Common myeloid progenitor, CD34-positive (primary cell): ENCODE results near the gene GCNT2.

Experiments used
- CTCF ChIA-PET: fragments of 350-600 bp; sonication (Branson Sonifier 250); formaldehyde crosslinking; loops from one replicate; lab custom pipeline; 2021; ENCODE audit warnings: antibody characterized with exemption; lab: Charles Lee
- POLR2A ChIA-PET: fragments of 350-600 bp; sonication (Branson Sonifier 250); formaldehyde crosslinking; loops from one replicate; lab custom pipeline; 2021; ENCODE audit warnings: antibody characterized with exemption; lab: Charles Lee
- DNase-seq, 3 donors: peaks; one replicate each; pipeline versions ENCODE4 v3.0.0 to v3.0.0-alpha.2; 2013
- H3K27ac ChIP-seq, 2 experiments: 1 replicate in 1 of 2; 2 replicates in 1 of 2; pipeline ENCODE4 v1.7.0; 2013; ENCODE audit warnings: inconsistent platforms in 2 of 2, low read length in 2 of 2, mild to moderate bottlenecking in 2 of 2, low read depth in 1 of 2, moderate library complexity in 1 of 2; ENCODE audit not compliant: severe bottlenecking in 2 of 2, insufficient read depth in 1 of 2, poor library complexity in 1 of 2
- H3K27me3 ChIP-seq, 5 experiments: replicated peaks in 2 of 5; 1 replicate in 3 of 5; 2 replicates in 2 of 5; pipeline versions ENCODE4 v1.6.1 to v1.7.0; 2013; ENCODE audit warnings: low read length in 4 of 5, mild to moderate bottlenecking in 2 of 5, moderate library complexity in 2 of 5, inconsistent platforms in 1 of 5; ENCODE audit not compliant: insufficient read depth in 5 of 5, control insufficient read depth in 4 of 5
- H3K36me3 ChIP-seq, 4 experiments: 1 replicate in 2 of 4; 2 replicates in 2 of 4; pipeline versions ENCODE4 v1.6.1 to v1.7.0; 2013; ENCODE audit warnings: low read length in 3 of 4, control low read depth in 1 of 4, mild to moderate bottlenecking in 1 of 4; ENCODE audit not compliant: control insufficient read depth in 4 of 4, insufficient read depth in 4 of 4
- H3K4me1 ChIP-seq, 4 experiments: 1 replicate in 3 of 4; 2 replicates in 1 of 4; pipeline versions ENCODE4 v1.6.1 to v1.7.1; 2013; ENCODE audit warnings: low read length in 3 of 4, mild to moderate bottlenecking in 3 of 4, control low read depth in 1 of 4, inconsistent platforms in 1 of 4, moderate library complexity in 1 of 4; ENCODE audit not compliant: control insufficient read depth in 4 of 4, insufficient read depth in 4 of 4; ENCODE audit errors: control extremely low read depth in 1 of 4
- H3K4me3 ChIP-seq, 7 experiments: 1 replicate in 4 of 7; 2 replicates in 3 of 7; pipeline versions ENCODE4 v1.5.1 to v1.7.0; 2013; ENCODE audit warnings: mild to moderate bottlenecking in 7 of 7, low read length in 6 of 7, moderate library complexity in 6 of 7, inconsistent platforms in 2 of 7, low read depth in 2 of 7, control low read depth in 1 of 7; ENCODE audit not compliant: insufficient read depth in 4 of 7, control insufficient read depth in 1 of 7; ENCODE audit errors: extremely low read depth in 1 of 7
- H3K9me3 ChIP-seq, 5 experiments: 1 replicate in 4 of 5; 2 replicates in 1 of 5; pipeline versions ENCODE4 v1.6.1 to v1.7.1; 2013; ENCODE audit warnings: low read length in 4 of 5, mild to moderate bottlenecking in 2 of 5, inconsistent platforms in 1 of 5, low read depth in 1 of 5, moderate library complexity in 1 of 5; ENCODE audit not compliant: control insufficient read depth in 4 of 5, insufficient read depth in 2 of 5; ENCODE audit errors: control extremely low read depth in 1 of 5
- WGBS: methylation state at CpG from one replicate; pipeline ENCODE4 v1.1.5; 2013; ENCODE audit not compliant: insufficient coverage; 5-methylcytosine and 5-hydroxymethylcytosine counted together

Gene GCNT2

GRCh38 chr6:10678456-10678855 lies 157.3 kb downstream of the GCNT2 start:
- 97% methylated on average over 4 of the region's 4 CpGs for WGBS
- Histone ChIP-seq H3K9me3 (no peaks in the 10 kb centered on the region), H3K4me1 (no peaks in the 10 kb centered on the region), H3K27ac (no peak overlapping the region), H3K4me3 (no peak overlapping the region), H3K27me3 (no peaks in the 10 kb centered on the region), H3K36me3 (no peaks in the 10 kb centered on the region)
- POLR2A ChIA-PET: no interaction called here
- CTCF ChIA-PET: no interaction called here
- DNase-seq: no peak
